Measurements from ENCODE around the gene PDE4D.
A peak's percentile ranks its signal among the peaks of the same experiment; 100 is the strongest.

PDE4D gene

DNA sequence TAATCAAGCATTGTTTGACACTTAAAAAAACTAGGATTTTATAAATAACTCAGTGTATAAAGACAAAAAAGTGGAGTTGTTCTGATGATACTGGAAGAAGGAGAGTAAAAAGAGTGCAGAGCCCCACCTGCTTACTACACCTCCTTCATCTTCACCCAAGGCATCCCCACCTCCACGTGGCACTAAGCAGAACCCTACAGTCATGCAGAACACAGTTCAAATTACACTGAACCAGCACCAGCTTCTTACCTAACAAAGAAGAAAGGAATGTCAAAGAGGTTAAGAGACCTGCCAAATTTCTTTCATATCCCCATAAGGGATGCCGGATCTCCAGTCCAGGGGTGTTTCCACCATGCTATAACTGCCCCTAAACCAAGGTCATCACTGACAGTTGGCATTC lies 55.5 kb downstream of the PDE4D start:
- DNase-seq = no peak

DNA sequence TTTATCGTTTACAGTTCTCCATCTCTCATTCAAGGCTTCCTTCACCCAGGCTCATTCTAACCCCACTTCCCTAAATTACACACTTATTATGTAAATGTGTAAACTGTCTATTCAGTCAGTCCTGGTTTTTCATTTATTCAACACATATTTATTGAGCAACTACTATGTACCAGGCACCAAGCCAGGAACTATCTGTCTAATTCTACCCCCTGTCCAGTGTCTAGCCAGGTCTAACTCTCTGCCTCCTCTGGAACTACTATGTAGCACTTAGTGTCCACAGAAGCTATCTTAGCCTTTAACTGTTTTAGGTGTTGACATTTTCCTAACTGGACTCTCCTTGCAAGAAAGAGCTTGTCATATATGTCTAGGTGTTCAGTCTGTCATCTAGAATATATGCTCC lies 56.5 kb downstream of the PDE4D start:
- DNase-seq = no peak

DNA sequence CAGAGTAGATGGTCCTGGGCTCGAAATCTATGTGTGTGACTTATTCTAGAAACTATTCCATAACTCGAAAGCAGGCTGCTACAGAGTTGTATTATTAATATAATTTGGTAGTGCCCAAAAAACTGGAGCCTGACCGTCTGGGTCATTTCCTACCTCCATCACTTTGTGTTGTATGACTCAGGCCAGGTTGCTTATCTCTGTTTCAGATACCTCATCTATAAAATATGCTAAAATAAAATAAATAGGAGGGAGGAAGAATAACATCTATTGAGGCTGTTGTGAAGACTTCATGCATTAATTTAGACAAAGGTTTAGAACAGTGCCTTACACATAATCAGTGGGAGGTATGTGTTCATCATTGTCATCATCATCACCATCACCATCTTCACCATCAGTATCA lies 57.7 kb downstream of the PDE4D start:
- DNase-seq = no peak

DNA sequence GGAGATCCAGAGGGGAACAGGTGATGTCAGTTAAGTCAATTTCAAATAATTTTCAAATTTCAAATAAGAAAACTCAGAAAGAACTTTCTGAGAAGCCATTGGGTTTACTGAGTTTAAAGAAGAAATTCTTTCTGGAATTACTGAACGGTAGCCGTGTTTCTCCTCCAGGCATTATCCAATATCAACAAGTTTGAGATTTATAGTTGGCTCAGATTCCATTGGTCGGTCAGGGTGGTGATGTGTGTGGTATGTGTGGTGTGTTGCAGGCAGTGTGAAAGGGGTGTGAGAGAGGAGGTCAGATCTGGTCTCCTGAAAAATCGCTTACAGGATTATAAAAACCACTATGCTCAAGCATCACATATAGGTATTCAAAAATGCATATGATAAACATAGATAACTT lies 60.1 kb downstream of the PDE4D start:
- no peak for DNase-seq

DNA sequence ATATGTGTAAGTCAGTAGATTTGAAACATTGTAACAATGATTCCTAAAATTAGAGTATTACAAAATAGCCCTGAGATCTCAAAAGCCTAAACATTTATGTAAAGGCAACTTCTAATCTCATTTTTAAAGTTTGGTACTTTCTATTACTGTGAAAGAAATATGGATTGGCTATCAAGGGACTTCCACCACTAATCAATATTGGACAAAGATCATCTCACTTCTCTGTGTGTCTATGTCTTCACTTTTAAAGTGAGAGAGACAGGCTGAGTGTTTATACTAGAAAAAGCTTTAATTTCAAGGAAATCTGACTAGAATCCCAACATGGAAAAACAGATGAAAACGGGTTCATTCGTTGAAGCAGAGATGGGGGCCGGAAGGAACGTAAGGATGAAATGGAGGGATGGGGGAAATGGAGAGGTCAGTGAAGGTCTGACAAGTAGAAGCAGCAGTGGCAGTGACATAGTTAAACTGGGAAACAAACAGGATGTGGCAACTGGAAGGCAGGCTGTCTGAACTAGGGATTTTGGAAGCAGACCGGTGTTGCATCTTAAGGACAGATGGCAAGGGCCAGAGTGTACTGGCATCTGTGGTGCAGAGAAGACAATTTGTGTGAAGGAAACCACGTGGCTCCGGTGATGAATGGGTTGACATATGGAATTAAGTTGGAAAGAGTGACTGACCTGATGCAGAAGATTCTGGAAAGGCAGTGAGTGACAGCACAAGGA lies 60.8 kb downstream of the PDE4D start:
- no peak for DNase-seq

DNA sequence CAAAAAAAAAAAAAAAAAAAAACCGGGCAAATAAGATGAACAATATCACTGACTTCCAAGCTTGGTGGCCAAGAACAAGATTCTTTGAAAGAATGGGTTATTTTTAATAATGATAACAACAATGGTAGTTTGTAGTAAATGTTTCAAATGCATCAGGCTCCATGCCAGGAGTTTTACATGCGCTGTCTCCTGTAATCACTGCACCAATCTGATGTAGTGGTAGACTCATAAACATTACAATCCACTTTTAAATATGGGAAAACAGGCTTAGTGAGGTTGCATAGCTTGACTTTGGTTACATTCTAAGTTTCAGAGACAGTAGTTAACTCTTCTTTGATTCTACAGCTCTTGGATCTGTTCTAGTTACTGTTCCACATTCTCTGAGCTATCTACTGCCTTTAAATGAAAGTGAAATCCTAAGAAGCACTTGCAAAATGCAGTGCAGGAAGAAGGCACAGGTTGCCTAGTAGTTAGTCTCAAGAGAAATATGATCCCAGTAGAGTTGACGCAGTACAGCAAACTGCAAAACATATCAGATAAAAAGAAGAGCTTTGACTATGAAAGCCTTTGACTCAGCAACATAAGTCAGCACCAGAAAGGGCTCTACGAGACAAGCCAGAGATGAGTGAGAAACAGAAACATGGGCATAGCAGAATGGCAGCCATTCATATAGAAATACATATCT lies 62.1 kb downstream of the PDE4D start:
- DNase-seq = no peak

DNA sequence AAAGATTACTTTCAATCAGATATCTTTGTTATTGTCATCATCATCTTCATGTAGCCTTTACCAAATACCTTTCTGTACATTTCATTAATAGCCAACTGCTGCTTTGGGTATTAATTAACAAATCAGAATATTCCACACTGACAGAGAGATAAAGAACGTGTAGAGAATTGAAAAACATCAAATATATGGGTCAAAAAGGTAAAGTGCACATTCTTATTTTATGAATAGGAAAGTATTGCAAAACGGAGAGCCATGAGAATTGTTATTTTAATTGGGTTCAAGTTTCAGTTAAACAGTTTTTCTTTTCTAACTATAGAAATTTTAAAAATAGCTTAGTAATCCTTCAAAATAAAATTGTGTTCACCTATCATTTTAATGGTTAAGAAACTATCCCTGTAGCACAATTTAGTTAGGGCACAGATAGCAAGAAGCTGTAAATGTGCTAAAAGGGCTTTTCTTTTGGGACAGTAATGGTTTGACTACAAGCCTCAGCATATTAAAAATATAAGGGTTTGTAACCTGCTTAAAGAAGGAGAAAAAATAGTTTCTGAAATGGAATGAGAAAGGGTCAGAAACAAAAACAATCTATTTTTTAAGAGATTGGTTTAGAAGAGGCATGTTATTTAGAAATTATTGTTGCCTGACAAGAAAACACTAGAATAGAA lies 62.9 kb downstream of the PDE4D start:
- DNase-seq = no peak

DNA sequence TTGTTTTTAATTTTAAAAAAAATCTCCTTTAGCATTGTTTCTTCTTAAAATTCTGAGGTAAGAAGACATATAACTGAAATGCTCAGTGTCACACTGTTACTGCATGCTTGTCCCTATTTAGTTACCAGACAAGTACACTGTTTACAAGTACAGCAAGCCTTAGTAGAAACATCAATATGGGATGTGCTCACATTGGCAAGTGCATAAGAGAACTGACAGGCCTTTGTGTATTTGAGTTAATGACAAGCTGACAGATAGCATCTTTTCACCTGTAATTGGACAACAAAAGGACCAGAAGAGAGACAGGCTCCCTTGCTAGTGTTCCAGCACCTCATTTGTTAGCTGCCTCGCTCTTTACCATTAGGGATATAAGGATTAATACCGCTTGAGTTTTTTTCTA lies 63.6 kb downstream of the PDE4D start:
- DNase-seq = no peak

DNA sequence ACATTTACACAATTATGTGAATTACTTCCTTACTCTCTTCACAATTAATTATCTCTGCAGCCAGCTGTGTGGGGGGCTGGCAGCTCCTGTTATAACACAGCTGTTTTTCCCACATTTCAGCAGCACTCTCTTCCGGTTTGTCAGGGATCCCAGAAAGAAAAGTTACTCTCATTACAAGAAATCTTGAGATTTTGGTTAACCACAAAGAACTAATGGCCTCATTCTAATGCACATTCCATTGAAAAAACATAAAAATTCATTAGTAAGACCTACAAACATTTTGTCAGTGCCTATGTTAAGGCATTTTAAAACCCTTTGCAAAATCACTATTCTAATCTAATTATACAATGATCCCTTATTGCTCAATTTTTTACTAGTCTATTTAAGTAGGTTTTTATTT lies 64.1 kb downstream of the PDE4D start:
- no peak for DNase-seq

DNA sequence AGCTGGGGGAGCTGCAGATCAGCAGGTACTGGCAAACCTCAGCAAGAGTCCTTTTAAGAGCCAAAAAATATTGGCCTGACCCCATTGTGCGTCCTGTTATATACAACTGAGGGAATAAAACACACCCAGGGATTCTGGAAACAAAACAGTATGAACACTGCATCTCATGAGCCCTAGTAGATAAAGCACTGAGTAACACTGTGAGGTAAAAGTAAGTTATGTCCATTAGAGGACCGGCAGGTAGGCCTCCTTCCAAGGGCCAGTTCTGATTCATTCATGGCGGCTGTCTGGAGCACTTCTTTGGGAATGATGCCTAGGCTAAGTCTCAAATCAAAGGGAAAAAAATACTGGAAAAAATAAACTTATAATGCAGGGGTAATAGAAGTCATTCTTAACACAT lies 64.9 kb downstream of the PDE4D start:
- no peak for DNase-seq

DNA sequence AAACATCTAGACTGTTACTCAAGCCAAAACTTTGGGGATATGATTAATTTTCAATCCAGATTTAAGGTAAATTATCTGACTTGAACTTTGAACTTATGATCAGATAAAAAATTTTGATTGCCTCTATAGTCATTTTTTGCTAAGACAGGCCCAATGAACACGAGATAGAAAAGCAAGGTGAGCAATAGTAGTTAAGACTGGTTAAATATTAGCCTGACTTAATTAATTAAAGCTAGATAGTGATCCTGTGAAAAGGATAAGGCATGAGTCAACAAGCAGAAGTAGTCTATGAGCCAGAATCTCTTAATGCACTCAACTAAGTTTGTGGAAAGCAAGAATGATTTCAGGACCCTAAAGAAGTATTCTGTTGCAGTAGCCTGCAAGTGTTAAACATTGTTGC lies 66.5 kb downstream of the PDE4D start:
- no peak for DNase-seq

DNA sequence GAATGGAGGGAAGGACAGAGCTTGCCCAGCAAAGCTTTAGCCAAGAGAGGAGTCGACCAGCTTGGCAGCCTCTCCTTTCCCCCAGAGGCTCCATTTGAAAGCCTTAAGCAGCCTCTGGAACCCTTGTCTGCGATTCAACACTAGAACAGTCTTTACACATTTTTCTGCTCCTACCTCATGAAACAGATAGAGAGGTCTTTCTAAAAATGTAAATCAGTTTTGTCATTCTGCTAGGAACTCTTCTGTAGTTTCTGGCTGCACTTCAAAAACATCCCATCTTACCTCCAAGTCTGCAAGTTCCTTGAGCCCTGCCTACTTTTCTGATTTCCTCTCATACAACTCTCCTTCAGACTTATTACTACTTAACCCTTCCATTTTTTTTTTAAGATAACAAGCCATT lies 70.1 kb downstream of the PDE4D start:
- DNase-seq = no peak

DNA sequence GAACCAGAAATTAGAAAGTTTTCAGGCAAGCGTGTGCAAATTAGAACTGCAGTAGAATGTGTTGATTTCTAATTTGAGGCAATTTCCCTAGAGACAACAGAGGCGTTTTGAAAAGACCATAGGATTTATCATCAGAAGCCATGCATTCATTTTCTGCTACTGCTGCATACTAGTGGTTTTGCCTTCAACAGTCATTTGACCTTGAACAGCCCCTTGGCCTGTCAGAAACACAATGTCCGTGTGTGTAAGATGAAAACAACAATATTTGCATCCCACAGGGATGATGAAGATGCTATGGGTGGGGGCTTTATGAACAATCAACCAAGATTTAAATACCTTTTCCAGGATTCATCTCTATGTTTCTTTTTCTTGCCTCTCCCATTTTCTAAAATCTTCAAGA lies 73.7 kb downstream of the PDE4D start:
- DNase-seq = no peak

DNA sequence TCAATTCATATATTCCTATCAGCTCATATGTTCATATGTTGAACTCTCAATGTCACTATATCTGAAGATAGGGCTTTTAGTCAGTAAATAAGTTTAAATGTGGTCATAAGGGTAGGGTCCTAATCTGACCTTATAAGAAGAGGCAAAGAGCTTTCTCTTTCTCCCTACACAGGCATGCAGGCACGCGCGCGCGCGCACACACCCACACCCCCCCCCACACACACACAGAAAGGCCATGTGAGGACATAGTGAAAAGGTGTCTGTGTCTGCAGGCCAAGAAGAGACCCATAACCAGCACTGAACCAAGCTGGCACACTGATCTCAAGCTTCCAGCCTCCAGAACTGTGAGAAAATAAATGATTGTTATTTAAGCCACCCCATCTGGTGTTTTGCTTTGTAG lies 76.0 kb downstream of the PDE4D start:
- no peak for DNase-seq

DNA sequence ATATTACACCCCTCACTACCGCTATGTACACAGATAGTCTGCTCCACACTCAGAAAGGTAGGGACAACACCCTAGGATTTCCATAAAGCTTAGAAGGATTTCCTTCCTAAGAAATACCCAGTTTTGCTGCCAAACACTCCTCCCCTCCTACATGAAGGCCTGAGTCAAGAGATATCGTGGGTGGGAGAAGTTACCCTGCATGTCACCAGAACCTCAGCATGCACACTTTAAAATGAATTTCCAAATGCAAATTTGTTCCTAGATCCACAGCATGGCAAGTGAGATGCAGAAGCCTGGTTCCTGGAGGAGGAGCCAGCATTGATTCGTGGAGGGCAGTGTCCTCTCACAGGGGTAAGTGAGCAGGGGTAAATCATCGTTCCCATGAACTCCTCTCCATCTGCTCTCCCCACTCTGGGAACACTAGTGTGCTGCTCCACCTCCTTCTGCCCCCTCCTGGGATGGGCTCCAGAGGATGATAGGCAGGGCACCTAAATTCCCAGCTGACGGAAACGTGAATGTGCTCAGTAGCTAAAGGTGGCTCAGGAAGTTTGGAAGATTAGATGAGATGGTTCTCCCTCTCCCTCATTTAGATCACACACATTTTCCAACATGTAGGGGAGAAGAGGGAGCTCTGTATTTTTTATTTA lies 76.7 kb downstream of the PDE4D start:
- no peak for DNase-seq

DNA sequence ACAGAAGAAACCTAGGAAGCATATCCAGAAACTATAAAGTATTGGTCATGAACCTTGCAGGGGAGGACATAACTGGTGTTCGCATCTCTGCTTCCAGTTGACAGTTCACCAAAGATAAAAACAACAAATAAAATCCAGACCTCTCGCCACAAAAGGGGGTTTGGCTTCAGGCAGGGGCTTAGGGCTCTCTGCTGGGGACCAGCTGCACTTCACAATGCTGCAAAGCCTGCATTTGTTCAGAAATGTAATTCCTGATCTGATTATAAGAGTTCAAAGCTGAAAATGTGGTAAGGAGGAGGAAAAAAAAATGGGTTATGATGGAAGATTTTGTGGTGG lies 79.0 kb downstream of the PDE4D start:
- DNase-seq = no peak

DNA sequence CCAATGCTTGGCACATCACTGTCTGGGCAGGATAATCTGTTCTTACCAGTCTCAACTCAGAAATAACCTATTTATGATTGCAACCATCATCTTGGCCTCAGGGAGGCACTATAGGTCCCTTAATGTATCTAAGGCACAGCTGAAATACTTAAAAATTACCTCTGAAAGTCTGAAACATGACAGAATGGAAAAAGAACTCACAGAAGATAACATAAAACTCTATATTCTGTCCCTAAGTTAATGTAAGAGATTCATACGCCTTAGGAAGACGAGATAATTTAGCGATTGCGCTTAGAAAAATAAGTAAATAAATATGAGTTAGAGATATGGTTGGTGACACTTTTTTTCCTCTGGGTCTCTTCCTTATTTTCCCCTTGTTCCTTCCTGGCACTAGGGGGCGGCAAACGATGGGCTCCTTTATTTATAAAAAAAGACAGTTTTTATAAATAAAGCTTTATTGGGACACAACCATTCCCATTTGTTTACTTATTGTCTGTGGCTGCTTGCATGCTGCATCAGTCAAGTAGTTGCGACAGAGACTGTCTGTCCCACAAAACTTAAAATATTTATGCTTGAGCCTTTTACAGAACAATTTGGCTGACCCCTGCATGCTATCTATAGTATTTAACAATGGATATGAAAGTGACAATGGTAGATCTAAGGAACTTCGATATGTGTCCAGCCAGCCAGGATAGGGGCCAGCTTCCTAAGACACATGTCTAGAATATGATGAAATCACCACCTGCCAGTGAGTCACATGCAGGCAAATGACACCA lies 79.6 kb downstream of the PDE4D start:
- DNase-seq = peak; percentile 26

DNA sequence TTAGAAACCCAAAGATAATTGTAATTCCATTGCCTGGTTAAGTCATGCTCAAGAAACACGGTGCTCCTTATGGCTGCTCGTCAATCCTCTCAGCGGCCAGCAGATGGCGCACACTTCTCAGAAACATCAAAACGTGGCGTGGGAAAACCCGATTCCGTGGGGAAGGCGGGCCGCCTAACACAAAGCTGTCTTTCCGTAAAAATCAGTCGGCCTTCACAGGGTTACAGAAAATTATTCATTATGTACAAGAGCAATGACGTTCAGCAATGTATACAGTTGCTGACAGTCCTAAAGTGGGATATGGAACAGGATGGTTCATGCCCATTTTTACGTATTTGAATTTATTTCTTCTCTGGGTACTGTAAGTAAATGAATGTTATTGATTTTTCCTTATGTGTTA lies 83.5 kb downstream of the PDE4D start:
- peak; percentile 81 for DNase-seq

DNA sequence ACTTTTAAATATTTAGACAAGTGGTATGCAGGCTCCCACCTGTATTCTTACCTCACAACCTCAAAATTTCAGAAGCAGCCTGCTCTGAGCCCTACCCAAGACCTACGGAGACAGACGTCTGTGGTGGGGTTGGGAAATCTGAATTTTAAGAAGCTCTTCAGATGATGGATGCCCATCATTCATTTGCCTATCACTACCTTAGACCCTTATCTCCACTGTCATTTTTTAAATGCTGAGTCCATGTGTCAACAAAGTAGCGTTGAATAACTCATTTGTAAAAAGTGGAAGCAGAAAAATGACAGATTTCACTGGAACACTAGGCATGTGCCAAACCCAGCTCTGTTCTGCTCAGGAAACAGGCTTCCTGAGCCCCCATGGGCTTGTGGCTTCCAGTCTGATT lies 85.7 kb downstream of the PDE4D start:
- no peak for DNase-seq

DNA sequence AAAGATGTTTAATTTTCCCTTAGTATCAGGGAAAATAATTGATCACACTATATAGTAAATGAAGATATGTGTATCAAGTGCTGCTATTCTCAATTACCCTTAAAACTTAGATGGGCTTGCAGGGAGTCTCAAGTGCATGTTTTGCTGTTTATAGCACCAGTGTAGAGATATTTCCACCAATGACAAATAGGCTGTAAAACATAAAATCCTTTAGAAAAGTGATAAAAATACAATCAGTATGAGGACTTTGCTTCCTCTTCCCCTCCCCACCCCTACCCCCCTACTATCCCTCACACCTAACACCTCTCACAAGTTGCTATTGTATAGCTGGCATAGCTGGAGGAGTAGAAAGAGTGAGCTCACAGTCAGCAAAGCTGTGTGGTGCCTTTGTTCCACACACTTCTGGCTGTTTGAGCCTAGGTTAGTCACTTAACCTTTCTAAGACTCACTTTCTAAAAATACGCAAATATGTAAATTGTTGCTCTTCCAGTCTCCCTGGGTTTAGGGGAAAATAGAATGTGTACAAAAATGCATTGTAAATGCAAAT lies 93.1 kb downstream of the PDE4D start:
- DNase-seq = no peak

DNA sequence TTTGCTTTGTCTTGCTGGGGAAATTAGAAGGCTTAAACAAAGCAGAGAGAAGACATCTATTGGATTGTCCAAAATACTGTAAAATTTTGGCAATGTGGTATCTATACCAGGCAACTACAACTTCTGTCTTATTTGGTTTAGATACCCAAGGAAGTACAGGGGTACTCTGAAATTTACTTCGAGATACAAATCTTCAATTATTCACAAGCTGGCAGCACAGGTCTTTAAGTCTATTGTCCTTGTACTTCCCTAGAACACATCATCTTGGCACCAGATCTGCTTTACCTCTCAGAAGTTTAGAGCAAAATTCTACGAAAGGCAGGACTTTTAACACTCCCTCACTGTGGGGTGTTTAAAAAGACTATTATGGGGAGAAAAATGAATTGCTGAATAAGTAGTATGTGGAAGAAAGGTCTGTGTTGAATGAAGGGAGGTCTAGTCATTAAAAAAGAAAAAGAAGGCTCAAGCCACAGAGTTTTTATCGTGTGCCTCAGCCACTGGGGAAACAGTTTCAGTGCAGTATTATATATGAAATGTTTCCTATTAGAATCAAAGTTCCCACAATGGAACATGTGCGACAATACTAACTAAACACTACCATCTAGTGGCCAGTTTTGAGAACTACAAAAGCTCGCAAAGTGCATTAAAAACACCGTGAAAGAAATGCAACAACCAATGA lies 93.7 kb downstream of the PDE4D start:
- peak; percentile 63 for DNase-seq

All from retina (tissue), 1 donor.